ENCODE measurements around the gene CMPK2. TPM values are rescaled to one million over a fixed set of nuclear protein-coding genes. Genes with fewer than 3 reads are reported as not detected.

Gene CMPK2
- total and polyA plus RNA-seq, 9 of the 15 experiments (the other 6 are each of a cell fraction or from before 2014, with no cell fraction given) = 2.6 to 10.5 (median 5.0) TPM

DNA sequence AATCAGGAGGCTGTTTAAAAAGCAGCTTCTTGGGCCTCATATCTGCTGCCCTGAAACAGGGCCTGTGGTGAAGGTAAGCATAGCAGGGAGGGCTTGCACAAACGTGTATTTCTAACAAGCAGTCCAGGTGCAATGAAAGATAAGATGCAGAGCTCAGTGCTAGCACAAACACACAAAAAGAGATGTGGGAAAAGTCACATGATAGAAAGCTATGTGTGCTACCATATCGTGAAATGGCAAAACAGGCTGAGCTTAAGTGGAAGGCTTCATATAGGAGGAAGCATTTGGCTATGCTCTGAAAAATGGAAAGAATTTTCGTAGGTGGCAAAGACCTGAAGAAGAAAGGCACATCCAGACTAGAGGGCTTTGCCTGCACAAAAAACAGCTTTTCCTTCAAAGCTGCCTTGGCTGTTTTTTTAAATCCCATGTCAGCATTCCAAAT lies 22.1 kb upstream of the CMPK2 start (continued):
- TF ChIP-seq, protein P1, sequence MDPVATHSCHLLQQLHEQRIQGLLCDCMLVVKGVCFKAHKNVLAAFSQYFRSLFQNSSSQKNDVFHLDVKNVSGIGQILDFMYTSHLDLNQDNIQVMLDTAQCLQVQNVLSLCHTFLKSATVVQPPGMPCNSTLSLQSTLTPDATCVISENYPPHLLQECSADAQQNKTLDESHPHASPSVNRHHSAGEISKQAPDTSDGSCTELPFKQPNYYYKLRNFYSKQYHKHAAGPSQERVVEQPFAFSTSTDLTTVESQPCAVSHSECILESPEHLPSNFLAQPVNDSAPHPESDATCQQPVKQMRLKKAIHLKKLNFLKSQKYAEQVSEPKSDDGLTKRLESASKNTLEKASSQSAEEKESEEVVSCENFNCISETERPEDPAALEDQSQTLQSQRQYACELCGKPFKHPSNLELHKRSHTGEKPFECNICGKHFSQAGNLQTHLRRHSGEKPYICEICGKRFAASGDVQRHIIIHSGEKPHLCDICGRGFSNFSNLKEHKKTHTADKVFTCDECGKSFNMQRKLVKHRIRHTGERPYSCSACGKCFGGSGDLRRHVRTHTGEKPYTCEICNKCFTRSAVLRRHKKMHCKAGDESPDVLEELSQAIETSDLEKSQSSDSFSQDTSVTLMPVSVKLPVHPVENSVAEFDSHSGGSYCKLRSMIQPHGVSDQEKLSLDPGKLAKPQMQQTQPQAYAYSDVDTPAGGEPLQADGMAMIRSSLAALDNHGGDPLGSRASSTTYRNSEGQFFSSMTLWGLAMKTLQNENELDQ (CRISPR knock-in tag; IDR thresholded peaks at IDR 0.05; ENCODE audit: borderline replicate concordance) = no peak
- TF ChIP-seq ATF1 (CRISPR knock-in tag; IDR thresholded peaks at IDR 0.05) (no peak), ATF1 (tag; IDR thresholded peaks at IDR 0.05) (peak; percentile 40; the same call in 1 of the 2 replicates), NCOA1 (IDR thresholded peaks at IDR 0.05; ENCODE audit: low read depth) (peak; percentile 48; the same call in 1 of the 2 replicates), ESRRA (IDR thresholded peaks at IDR 0.05; ENCODE audit: borderline replicate concordance, low read depth) (peak; percentile 25; the same call in 1 of the 2 replicates), HIVEP1 (CRISPR knock-in tag; IDR thresholded peaks at IDR 0.05) (no peak), KAT8 (IDR thresholded peaks at IDR 0.05; ENCODE audit: low read depth) (no peak), ZNF12 (CRISPR knock-in tag; IDR thresholded peaks at IDR 0.05) (no peak), POLR3G (IDR thresholded peaks at IDR 0.05; ENCODE audit: extremely low read depth, insufficient read length, insufficient replicate concordance) (no peak)
- TF ChIP-seq, protein P2, sequence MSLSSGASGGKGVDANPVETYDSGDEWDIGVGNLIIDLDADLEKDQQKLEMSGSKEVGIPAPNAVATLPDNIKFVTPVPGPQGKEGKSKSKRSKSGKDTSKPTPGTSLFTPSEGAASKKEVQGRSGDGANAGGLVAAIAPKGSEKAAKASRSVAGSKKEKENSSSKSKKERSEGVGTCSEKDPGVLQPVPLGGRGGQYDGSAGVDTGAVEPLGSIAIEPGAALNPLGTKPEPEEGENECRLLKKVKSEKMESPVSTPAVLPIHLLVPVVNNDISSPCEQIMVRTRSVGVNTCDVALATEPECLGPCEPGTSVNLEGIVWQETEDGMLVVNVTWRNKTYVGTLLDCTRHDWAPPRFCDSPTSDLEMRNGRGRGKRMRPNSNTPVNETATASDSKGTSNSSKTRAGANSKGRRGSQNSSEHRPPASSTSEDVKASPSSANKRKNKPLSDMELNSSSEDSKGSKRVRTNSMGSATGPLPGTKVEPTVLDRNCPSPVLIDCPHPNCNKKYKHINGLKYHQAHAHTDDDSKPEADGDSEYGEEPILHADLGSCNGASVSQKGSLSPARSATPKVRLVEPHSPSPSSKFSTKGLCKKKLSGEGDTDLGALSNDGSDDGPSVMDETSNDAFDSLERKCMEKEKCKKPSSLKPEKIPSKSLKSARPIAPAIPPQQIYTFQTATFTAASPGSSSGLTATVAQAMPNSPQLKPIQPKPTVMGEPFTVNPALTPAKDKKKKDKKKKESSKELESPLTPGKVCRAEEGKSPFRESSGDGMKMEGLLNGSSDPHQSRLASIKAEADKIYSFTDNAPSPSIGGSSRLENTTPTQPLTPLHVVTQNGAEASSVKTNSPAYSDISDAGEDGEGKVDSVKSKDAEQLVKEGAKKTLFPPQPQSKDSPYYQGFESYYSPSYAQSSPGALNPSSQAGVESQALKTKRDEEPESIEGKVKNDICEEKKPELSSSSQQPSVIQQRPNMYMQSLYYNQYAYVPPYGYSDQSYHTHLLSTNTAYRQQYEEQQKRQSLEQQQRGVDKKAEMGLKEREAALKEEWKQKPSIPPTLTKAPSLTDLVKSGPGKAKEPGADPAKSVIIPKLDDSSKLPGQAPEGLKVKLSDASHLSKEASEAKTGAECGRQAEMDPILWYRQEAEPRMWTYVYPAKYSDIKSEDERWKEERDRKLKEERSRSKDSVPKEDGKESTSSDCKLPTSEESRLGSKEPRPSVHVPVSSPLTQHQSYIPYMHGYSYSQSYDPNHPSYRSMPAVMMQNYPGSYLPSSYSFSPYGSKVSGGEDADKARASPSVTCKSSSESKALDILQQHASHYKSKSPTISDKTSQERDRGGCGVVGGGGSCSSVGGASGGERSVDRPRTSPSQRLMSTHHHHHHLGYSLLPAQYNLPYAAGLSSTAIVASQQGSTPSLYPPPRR (CRISPR knock-in tag; IDR thresholded peaks at IDR 0.05; ENCODE audit: borderline replicate concordance) = no peak; the same call in 1 of the 2 replicates
- TF ChIP-seq, protein P3, sequence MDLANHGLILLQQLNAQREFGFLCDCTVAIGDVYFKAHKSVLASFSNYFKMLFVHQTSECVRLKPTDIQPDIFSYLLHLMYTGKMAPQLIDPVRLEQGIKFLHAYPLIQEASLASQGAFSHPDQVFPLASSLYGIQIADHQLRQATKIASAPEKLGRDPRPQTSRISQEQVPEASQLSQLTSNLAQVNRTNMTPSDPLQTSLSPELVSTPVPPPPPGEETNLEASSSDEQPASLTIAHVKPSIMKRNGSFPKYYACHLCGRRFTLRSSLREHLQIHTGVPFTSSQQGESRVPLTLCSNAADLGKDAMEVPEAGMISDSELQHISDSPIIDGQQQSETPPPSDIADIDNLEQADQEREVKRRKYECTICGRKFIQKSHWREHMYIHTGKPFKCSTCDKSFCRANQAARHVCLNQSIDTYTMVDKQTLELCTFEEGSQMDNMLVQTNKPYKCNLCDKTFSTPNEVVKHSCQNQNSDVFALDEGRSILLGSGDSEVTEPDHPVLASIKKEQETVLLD (IDR thresholded peaks at IDR 0.05) = peak; percentile 73
- TF ChIP-seq, protein P4, sequence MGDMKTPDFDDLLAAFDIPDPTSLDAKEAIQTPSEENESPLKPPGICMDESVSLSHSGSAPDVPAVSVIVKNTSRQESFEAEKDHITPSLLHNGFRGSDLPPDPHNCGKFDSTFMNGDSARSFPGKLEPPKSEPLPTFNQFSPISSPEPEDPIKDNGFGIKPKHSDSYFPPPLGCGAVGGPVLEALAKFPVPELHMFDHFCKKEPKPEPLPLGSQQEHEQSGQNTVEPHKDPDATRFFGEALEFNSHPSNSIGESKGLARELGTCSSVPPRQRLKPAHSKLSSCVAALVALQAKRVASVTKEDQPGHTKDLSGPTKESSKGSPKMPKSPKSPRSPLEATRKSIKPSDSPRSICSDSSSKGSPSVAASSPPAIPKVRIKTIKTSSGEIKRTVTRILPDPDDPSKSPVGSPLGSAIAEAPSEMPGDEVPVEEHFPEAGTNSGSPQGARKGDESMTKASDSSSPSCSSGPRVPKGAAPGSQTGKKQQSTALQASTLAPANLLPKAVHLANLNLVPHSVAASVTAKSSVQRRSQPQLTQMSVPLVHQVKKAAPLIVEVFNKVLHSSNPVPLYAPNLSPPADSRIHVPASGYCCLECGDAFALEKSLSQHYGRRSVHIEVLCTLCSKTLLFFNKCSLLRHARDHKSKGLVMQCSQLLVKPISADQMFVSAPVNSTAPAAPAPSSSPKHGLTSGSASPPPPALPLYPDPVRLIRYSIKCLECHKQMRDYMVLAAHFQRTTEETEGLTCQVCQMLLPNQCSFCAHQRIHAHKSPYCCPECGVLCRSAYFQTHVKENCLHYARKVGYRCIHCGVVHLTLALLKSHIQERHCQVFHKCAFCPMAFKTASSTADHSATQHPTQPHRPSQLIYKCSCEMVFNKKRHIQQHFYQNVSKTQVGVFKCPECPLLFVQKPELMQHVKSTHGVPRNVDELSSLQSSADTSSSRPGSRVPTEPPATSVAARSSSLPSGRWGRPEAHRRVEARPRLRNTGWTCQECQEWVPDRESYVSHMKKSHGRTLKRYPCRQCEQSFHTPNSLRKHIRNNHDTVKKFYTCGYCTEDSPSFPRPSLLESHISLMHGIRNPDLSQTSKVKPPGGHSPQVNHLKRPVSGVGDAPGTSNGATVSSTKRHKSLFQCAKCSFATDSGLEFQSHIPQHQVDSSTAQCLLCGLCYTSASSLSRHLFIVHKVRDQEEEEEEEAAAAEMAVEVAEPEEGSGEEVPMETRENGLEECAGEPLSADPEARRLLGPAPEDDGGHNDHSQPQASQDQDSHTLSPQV (IDR thresholded peaks at IDR 0.05) = peak; percentile 44; the same call in 1 of the 2 replicates
- TF ChIP-seq, protein P5, sequence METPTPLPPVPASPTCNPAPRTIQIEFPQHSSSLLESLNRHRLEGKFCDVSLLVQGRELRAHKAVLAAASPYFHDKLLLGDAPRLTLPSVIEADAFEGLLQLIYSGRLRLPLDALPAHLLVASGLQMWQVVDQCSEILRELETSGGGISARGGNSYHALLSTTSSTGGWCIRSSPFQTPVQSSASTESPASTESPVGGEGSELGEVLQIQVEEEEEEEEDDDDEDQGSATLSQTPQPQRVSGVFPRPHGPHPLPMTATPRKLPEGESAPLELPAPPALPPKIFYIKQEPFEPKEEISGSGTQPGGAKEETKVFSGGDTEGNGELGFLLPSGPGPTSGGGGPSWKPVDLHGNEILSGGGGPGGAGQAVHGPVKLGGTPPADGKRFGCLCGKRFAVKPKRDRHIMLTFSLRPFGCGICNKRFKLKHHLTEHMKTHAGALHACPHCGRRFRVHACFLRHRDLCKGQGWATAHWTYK (CRISPR knock-in tag; IDR thresholded peaks at IDR 0.05) = 0 out of 2 replicates have a peak, but pooled peaks have one; percentile 33

Data from K562 (cell line).